GM13976 (cell line): Measurements from ENCODE around the gene RESP18.

Experiments
- DNase-seq: peaks from one replicate; pipeline ENCODE4 v3.0.0; 2012; ENCODE audit warnings: low spot score
- in situ Hi-C: fragments of 300-500 bp; cut with MboI; formaldehyde crosslinking; loops from one replicate; pipeline ENCODE4 v1.12.0; 2022; ENCODE audit warnings: low sequenced_read_pairs, mixed read lengths, inconsistent platforms; ENCODE audit not compliant: unreplicated experiment
- TF ChIP-seq, protein P1 (sequence below): IDR thresholded peaks from 2 replicates; pipeline ENCODE4 v1.5.1; 2012; ENCODE audit warnings: borderline replicate concordance, mild to moderate bottlenecking; ENCODE audit not compliant: insufficient read depth; ENCODE audit errors: extremely low read depth, missing control alignments, control extremely low read depth

RESP18 gene

DNA sequence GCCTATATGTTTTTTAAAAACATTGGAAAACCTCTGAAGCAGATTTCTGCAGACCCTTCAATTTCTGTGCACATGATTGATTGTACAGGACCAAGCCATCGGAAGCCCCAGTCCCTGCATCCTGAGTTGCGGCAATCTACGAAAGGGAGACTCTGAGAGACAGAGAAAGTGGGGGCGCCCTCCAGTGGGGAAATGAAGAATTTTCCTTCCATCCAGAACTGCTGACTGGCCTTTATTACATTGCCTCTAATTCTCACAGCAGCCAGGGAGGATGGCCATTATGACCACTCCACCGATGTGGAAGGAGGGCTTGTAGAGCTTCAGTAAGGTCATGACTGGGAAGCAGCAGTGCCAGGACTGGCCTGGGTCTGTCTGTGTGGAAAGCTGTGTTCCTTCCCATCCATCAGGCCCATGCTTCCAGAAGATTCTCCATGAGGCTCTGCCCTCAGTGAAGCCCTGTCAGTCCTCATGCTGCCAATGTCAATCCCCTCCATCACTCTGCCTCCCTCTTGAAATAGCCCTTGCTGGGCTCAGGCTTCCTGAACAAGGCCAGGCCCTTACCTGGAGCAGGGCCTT lies 20.0 kb upstream of the RESP18 start:
- TF ChIP-seq, protein P1, sequence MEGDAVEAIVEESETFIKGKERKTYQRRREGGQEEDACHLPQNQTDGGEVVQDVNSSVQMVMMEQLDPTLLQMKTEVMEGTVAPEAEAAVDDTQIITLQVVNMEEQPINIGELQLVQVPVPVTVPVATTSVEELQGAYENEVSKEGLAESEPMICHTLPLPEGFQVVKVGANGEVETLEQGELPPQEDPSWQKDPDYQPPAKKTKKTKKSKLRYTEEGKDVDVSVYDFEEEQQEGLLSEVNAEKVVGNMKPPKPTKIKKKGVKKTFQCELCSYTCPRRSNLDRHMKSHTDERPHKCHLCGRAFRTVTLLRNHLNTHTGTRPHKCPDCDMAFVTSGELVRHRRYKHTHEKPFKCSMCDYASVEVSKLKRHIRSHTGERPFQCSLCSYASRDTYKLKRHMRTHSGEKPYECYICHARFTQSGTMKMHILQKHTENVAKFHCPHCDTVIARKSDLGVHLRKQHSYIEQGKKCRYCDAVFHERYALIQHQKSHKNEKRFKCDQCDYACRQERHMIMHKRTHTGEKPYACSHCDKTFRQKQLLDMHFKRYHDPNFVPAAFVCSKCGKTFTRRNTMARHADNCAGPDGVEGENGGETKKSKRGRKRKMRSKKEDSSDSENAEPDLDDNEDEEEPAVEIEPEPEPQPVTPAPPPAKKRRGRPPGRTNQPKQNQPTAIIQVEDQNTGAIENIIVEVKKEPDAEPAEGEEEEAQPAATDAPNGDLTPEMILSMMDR: peak; percentile 64
- in situ Hi-C loops: no loop called here
- peak; percentile 79 for DNase-seq

GRCh38 chr2:219350710-219351221 lies 18.2 kb upstream of the RESP18 start:
- in situ Hi-C loops: no loop called here
- TF ChIP-seq, protein P1: no peak
- DNase-seq: no peak

GRCh38 chr2:219350215-219350614 lies 17.7 kb upstream of the RESP18 start:
- TF ChIP-seq, protein P1: no peak
- in situ Hi-C loops: no loop called here
- no peak for DNase-seq

- in situ Hi-C loops: no loop called here
- TF ChIP-seq, protein P1: no peak
- DNase-seq: no peak
These were observed 12.3 kb upstream of the RESP18 start for GRCh38 chr2:219344751-219345430.

DNA sequence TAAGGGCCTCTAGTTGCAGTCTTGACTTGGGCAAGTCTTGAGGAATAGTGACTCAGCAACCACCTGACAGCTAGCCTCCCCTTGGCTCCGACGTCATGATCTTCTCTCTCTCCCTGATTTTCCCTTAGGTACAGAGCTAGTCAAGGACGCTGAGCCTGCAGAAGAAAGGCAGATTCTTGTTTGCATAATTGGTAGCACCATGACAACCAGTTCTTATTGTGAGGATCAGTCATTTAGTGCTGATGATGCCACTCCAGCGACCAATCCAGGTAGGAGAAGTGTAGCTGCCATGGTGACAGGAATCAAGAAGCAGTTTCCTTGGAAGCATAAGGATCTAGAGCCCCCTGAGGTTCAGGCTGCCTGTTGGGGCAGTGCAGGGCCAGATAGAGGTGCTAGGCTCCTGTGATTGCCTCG lies 2.8 kb upstream of the RESP18 start:
- in situ Hi-C loops: no loop called here
- TF ChIP-seq, protein P1: no peak
- no peak for DNase-seq

DNA sequence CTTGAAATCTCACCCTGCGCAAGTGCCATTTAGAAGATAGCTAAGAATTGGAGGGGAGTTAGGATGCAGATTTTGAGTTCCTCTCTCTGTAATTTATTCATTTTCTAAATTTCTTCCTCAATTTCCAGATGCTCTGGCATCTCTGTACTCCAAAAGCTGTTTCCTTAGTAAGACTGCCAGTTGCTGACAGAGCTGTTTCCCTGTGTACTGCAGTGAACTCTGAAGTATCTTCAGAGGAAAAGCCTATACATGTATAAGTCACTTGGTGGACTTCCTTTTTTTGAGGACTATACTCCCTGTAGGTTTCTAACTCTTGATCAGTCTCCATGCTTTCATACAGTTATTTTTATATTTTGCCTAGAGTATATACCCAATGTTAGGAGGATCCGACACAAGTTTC lies 1.5 kb upstream of the RESP18 start:
- in situ Hi-C loops: no loop called here
- no peak for DNase-seq
- TF ChIP-seq, protein P1: no peak
